ENCODE results near the gene LENG8. TPM values are rescaled to one million over a fixed set of nuclear protein-coding genes. Genes with fewer than 3 reads are reported as not detected.

LENG8 gene
- total and polyA plus RNA-seq, 2 of the 8 experiments (the other 6 are each of a cell fraction or from before 2014, with no cell fraction given) = 62.2 to 108 TPM

DNA sequence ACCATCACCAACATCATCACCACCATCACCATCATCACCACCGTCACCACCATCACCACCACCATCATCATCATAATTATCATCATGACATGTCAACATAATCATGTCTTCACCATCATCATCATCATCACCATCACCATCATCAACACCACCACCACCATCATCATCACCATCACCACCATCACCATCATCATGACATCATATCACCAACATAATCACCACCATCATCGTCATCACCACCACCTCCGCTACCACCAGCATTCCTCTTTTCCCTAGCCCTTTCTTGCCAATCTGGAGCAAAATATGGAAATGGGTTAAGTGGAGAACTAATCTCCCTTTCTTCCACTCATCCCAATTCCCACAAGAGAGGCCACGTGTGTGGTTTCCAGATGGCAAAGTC is 34.8 kb upstream of the LENG8 start (continued):
- TF ChIP-seq TAF1 (IDR thresholded peaks at IDR 0.05; ENCODE audit: low read depth, low read length) (no peak), FOSL1 (IDR thresholded peaks at IDR 0.05; ENCODE audit: insufficient read depth, low read depth, low read length) (no peak), SP4 (IDR thresholded peaks at IDR 0.05; ENCODE audit: low read length) (no peak), RFX5 (IDR thresholded peaks at IDR 0.05; ENCODE audit: borderline replicate concordance, low read depth, low read length) (no peak)

All from H1 (cell line).